ENCODE results near the gene EIF3L.

GRCh38 chr22:37929390-37929789 is 80.2 kb downstream of the EIF3L start:
- TF ChIP-seq CTCF (conservative IDR thresholded peaks at IDR 0.05; ENCODE audit: low read depth, low read length) (no peak), EZH2 (IDR thresholded peaks at IDR 0.05; ENCODE audit: low read length, unreplicated experiment) (no peak)

All from PC-3 (cell line).